Measurements from ENCODE around the gene CHMP4A.
"Not testable (repeated sequence)": the region's sequence is repeated elsewhere in the genome, so short reads cannot be mapped to it uniquely, and the experiment has no call there.

Gene CHMP4A

DNA sequence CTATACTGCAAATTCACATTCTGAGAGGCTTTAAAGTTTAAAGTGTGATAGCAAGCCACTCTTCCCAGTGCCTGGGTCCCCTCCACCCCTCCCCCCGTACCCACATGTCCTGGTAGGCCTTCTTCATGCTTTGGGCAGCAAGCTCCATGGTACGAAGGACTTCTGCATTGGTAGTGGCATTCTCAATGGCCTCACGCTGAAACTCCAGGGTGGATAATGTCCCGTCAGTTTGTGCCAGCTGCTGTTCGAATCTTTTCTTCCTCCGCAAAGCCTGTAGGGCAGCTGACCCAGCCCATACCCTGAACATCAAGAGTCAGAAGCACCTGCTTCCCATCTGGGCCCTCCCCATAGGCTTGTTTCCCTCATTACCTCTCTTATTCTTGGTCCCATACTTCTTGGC lies 2.0 kb downstream of the CHMP4A start:
- Mint-ChIP-seq H3K4me3 (peak overlapping the region; percentile 89 to 90 (median 89)), H3K27ac (peak overlapping the region; percentile 92 to 99 (median 98)), H3K36me3 (ENCODE audit: low read depth) (peaks cover 48% of the 10 kb centered on the region), H3K4me1 (peaks cover 27% of the 10 kb centered on the region), H3K27me3 (ENCODE audit: low read depth) (no peaks in the 10 kb centered on the region), H3K9me3 (no peaks in the 10 kb centered on the region)
- TF ChIP-seq, protein P1, sequence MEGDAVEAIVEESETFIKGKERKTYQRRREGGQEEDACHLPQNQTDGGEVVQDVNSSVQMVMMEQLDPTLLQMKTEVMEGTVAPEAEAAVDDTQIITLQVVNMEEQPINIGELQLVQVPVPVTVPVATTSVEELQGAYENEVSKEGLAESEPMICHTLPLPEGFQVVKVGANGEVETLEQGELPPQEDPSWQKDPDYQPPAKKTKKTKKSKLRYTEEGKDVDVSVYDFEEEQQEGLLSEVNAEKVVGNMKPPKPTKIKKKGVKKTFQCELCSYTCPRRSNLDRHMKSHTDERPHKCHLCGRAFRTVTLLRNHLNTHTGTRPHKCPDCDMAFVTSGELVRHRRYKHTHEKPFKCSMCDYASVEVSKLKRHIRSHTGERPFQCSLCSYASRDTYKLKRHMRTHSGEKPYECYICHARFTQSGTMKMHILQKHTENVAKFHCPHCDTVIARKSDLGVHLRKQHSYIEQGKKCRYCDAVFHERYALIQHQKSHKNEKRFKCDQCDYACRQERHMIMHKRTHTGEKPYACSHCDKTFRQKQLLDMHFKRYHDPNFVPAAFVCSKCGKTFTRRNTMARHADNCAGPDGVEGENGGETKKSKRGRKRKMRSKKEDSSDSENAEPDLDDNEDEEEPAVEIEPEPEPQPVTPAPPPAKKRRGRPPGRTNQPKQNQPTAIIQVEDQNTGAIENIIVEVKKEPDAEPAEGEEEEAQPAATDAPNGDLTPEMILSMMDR (IDR thresholded peaks at IDR 0.05; ENCODE audit: unreplicated experiment in 3 of 3) = no peak

DNA sequence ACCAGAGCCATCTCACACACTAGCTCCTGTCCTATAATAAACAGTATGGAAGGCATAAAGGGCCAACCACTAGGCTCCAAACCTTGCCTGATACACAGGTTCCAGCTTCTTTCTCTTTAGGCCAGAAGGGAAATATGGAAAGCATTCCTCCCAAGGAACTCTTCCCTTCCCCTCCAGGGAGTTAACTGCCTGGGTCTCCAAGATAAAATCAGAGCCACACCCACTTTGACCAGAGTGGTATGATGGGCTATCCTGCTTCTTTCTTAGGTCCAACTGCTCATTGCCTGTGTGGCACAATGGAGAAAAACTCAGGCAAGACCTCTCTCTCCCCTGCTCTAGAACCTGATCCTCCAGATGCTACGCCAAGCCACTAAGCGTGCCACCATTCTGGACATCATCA lies 5.7 kb downstream of the CHMP4A start:
- no peaks in the 10 kb centered on the region for H3K4me1 Mint-ChIP-seq
- no peak overlapping the region for H3K4me3 Mint-ChIP-seq

DNA sequence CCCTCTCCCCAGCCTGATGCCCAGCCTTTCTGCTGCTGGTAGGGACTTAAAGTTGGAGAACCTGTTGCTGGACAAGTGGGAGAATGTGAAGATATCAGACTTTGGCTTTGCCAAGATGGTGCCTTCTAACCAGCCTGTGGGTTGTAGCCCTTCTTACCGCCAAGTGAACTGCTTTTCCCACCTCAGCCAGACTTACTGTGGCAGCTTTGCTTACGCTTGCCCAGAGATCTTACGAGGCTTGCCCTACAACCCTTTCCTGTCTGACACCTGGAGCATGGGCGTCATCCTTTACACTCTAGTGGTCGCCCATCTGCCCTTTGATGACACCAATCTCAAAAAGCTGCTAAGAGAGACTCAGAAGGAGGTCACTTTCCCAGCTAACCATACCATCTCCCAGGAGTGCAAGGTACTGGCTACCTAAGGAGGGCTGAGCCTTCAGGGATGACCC lies 6.2 kb downstream of the CHMP4A start:
- TF ChIP-seq, protein P1 (IDR thresholded peaks at IDR 0.05; ENCODE audit: unreplicated experiment in 3 of 3) = no peak
- H3K27me3 Mint-ChIP-seq (ENCODE audit: low read depth) = no peaks in the 10 kb centered on the region
- H3K36me3 Mint-ChIP-seq (ENCODE audit: low read depth) = peaks cover 77% of the 10 kb centered on the region
- peaks cover 7% of the 10 kb centered on the region for H3K9me3 Mint-ChIP-seq
- no peak overlapping the region for H3K4me3 Mint-ChIP-seq
- H3K4me1 Mint-ChIP-seq = no peaks in the 10 kb centered on the region
- no peak overlapping the region for H3K27ac Mint-ChIP-seq

More for the DNA sequence above, 5.7 kb downstream of the CHMP4A start:
- no peak overlapping the region for H3K27ac Mint-ChIP-seq
- H3K9me3 Mint-ChIP-seq = peaks cover 6% of the 10 kb centered on the region
- no peaks in the 10 kb centered on the region for H3K27me3 Mint-ChIP-seq (ENCODE audit: low read depth)
- H3K36me3 Mint-ChIP-seq (ENCODE audit: low read depth) = peaks cover 72% of the 10 kb centered on the region
- TF ChIP-seq, protein P1 (IDR thresholded peaks at IDR 0.05; ENCODE audit: unreplicated experiment in 3 of 3) = no peak

DNA sequence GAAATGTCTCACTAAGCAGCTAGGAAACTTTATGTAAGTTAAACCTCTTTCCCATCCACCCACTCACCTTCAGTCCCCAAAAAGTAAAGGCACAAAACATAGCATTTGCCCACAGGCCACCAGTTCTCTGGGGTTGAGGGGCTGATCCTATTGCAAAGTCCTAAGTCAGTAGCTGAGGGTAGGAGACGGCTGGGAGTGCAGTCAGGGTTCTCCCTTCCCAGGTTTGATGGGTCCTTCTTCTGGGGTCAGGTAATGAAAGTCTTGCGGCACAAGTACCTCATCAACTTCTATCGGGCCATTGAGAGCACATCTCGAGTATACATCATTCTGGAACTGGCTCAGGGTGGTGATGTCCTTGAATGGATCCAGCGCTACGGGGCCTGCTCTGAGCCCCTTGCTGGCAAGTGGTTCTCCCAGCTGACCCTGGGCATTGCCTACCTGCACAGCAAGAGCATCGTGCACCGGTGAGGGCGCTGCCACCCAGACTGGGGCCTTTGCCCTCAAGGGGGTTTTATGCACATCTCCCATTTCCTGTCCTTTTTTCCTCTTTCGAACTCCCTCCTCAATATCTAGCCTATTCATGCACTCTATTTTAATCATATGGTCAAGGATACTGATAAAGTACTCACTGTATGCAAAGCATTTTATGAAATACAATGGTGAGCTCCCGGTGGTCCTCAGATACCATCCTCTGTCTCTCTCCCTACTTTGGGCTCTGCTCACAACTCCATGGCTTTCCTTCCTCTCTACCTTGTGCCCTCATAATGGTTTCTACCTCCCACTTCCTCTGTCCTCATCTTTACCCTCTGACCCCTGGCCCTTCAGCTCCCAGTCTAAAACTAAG lies 6.8 kb downstream of the CHMP4A start:
- no peaks in the 10 kb centered on the region for H3K27me3 Mint-ChIP-seq (ENCODE audit: low read depth)
- no peaks in the 10 kb centered on the region for H3K4me1 Mint-ChIP-seq
- H3K27ac Mint-ChIP-seq = no peak overlapping the region
- H3K36me3 Mint-ChIP-seq (ENCODE audit: low read depth) = peaks cover 80% of the 10 kb centered on the region
- TF ChIP-seq, protein P1 (IDR thresholded peaks at IDR 0.05; ENCODE audit: unreplicated experiment in 3 of 3) = no peak
- H3K9me3 Mint-ChIP-seq = peaks cover 7% of the 10 kb centered on the region
- H3K4me3 Mint-ChIP-seq = no peak overlapping the region

DNA sequence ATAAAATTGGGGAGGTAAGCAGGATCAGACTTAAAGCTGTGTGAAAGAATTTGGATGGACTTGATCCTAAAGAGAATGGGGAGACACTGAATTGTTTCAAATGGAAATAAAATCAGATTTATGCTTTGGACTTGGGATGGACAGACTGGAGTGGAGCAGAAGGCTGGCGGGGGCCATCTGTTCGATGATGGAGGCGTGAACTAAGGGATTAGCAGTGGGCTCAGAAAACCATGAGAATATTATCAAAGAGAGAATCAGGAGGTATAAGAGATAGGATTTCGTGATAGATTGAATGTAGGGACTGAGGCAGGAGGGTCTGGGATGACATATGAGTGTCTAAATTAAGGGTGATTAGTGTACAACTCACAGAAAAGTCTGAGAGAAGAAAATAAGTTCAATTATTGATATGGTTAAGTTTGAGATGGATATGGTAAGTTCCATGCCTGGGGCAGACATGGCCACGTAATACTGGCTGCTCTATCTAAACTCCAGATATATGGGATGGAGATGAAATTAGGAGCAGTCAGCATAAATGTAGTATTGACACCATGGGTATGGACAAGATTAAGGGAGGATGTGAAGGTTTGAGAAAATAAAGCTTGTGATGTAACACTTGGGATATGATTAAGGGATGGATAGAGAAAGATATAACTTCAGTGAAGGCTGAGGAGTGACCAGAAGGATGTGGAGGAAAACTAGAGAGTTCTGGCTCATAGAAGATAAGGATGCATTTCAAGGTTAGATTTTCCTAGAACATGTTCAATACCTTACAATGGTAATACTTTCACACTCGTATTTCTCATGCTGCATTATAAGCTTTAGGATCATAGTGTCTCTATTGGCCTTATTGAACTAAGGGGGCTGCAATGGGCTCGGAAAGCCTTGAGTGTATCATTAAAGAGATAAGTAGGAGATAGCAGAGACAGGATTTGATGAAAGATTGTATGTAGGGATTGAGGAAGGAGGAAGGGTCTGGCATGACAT lies 8.8 kb downstream of the CHMP4A start:
- TF ChIP-seq, protein P1 (IDR thresholded peaks at IDR 0.05; ENCODE audit: unreplicated experiment in 3 of 3) = no peak
- H3K4me1 Mint-ChIP-seq = no peaks in the 10 kb centered on the region
- peaks cover 7% of the 10 kb centered on the region for H3K9me3 Mint-ChIP-seq
- H3K27ac Mint-ChIP-seq = no peak overlapping the region
- no peaks in the 10 kb centered on the region for H3K27me3 Mint-ChIP-seq (ENCODE audit: low read depth)
- H3K4me3 Mint-ChIP-seq = no peak overlapping the region
- peaks cover 79% of the 10 kb centered on the region for H3K36me3 Mint-ChIP-seq (ENCODE audit: low read depth)

DNA sequence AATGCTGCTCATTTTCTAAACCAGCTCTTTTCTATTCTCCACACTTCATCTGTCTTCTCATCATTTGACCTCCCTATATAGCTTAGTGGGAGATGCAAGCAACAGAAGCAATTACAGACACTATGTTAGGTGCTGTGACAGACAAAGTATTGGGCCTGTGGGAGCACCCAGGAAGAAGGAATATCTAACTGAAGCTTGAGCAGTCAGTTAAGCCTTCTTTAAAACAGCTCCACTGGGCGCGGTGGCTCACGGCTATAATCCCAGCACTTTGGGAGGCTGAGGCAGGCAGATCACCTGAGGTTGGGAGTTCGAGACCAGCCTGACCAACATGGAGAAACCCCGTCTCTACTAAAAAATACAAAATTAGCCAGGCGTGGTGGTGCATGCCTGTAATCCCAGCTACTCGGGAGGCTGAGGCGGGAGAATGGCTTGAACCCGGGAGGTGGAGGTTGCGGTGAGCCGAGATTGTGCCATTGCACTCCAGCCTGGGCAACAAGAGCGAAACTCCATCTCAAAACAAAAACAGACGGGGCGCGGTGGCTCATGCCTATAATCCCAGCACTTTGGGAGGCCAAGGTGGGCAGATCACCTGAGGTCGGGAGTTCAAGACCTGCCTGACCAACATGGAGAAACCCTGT lies 9.9 kb downstream of the CHMP4A start:
- peaks cover 84% of the 10 kb centered on the region for H3K36me3 Mint-ChIP-seq (ENCODE audit: low read depth)
- H3K27me3 Mint-ChIP-seq (ENCODE audit: low read depth); H3K9me3 Mint-ChIP-seq; H3K4me3 Mint-ChIP-seq; H3K27ac Mint-ChIP-seq; H3K4me1 Mint-ChIP-seq: not testable (repeated sequence)

DNA sequence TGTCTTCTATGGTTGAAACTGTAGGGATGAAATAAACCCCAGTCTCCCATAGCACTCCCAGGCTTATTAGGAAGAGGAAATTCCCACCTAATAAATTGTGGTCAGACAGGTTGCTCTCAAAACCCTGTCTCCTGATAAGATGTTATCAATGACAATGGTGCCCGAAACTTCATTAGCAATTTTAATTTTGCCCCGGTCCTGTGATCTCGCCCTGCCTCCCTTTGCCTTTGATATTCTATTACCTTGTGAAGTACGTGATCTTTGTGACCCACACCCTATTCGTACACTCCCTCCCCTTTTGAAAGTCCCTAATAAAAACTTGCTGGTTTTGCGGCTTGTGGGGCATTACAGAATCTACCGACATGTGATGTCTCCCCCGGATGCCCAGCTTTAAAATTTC lies 10.8 kb downstream of the CHMP4A start:
- H3K27me3 Mint-ChIP-seq (ENCODE audit: low read depth); H3K4me3 Mint-ChIP-seq; H3K27ac Mint-ChIP-seq; H3K4me1 Mint-ChIP-seq; H3K9me3 Mint-ChIP-seq: not testable (repeated sequence)
- peaks cover 77% of the 10 kb centered on the region for H3K36me3 Mint-ChIP-seq (ENCODE audit: low read depth)
